GM19238 (cell line): Measurements from ENCODE around the gene ASPSCR1.

Experiments
- DNase-seq: peaks from one replicate; pipeline ENCODE4 v3.0.0; 2011; ENCODE audit warnings: low spot score; ENCODE audit not compliant: insufficient read length

The ASPSCR1 gene

GRCh38 chr17:81959362-81960129 is 17.9 kb upstream of the ASPSCR1 start:
- peak; percentile 79 for DNase-seq

GRCh38 chr17:81960130-81960958 is 17.1 kb upstream of the ASPSCR1 start:
- no peak for DNase-seq

GRCh38 chr17:81961087-81961511 is 16.3 kb upstream of the ASPSCR1 start, which contains the start of gene NOTUM:
Gene NOTUM (minus strand): TSS chr17:81961187. CDS start chr17:81960909, 278 bp downstream.
- DNase-seq = no peak

GRCh38 chr17:81961521-81962498 is 15.6 kb upstream of the ASPSCR1 start:
- DNase-seq = no peak

- no peak for DNase-seq
Observed at GRCh38 chr17:81962499-81963441, 14.7 kb upstream of the ASPSCR1 start.

- no peak for DNase-seq
Observed at GRCh38 chr17:81964081-81964849, 13.2 kb upstream of the ASPSCR1 start.

GRCh38 chr17:81966343-81967243 is 10.8 kb upstream of the ASPSCR1 start:
- no peak for DNase-seq

GRCh38 chr17:81967244-81967532 is 10.2 kb upstream of the ASPSCR1 start:
- no peak for DNase-seq

GRCh38 chr17:81967533-81968395 is 9.7 kb upstream of the ASPSCR1 start:
- DNase-seq = peak; percentile 89

- DNase-seq = no peak
Observed at GRCh38 chr17:81968396-81968745, 9.1 kb upstream of the ASPSCR1 start.

- DNase-seq = no peak
Observed at GRCh38 chr17:81968850-81969812, 8.3 kb upstream of the ASPSCR1 start.

GRCh38 chr17:81973432-81973831 is 4.0 kb upstream of the ASPSCR1 start:
- DNase-seq = no peak

- no peak for DNase-seq
Observed at GRCh38 chr17:81976332-81977210, 858 bp upstream of the ASPSCR1 start.

GRCh38 chr17:81978524-81979298 is 1.3 kb downstream of the ASPSCR1 start:
- no peak for DNase-seq

- DNase-seq = no peak
Observed at GRCh38 chr17:81980122-81980521, 2.7 kb downstream of the ASPSCR1 start.
